HL-60/S4 treated with phorbol 12-myristate 13-acetate at 8.2 ng/mL for 4 days and 3 days (cell line): ENCODE data around the gene SYNE1.
"Not testable (repeated sequence)": the region's sequence is repeated elsewhere in the genome, so short reads cannot be mapped to it uniquely, and the experiment has no call there.

ENCODE experiments used
- in situ Hi-C: fragments of 300-500 bp; cut with MboI; formaldehyde crosslinking; loops from 2 replicates; pipeline ENCODE4 v1.15.0; 2022; ENCODE audit warnings: low sequenced_read_pairs

The SYNE1 gene

DNA sequence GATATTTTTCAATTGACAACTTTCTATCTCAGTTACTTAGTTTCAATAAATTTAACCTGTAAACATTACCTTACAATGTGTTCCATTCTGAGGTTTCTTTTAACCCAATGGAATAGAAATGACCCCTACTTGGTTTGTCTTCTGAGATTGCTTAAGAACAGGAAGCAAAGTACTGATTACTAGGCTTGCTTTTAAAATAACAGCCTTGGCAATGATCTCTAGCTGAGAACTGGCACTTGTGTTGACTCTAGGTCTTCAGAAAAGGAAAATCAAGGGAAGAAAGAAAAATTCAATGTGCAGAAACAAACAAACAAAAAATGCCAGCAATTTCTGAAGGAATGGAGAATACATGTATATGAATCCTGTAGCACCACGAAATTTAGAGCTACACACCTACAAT lies 66.1 kb downstream of the SYNE1 start:
- in situ Hi-C loops, result no loop called here

DNA sequence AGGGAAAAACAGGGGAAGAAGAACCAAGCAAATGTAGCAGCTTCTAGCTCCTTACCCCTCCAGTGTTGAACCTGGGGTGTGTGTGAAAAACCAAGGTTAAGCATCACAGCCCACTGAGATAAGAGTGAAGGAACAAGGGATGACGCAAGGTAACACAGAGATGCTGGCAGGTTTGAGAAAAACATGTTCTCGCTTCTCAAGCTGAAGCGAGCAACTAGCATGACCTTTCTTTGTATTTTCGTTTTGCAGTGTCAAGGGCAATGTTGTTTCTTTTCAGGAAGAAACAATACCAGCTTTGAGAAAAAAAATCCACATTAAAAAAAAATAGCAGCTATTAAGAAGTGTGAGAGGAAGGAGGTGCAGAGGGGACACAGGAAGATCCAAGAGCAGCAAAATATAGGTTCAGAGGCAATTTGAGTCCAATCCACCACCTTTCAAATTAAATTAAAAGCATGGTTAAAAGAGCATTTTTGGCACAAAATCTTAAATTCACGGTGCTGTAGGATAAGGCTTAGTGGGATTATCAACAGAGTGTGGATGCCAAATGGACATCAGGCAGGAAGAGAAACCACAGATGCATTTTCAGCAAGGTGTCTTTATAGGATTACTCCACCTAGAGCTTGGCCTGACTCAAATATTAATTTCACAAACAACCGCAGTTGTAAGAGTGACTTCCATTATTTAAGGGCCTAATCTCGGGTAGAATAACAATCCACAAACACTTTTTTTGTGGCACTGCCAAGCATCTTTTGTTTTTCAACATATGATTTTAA lies 70.9 kb downstream of the SYNE1 start:
- in situ Hi-C loops, result no loop called here

DNA sequence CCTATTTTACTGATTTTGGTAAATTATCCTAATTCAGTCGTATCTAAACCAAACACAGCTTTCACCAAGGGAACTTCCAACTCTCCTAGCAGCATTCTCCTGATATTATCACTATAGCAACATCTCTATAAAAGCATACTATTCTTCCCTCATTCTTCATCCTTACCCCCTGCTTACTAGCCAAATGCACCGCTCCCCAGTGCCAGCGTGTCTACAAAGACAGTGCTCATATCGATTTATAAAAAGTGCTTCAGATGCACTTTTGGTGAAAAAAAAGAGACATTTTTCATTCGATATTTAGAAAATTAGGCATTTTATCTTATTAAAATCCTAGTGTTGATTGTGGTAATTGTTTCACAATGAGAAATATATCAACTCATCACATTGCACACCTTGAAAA lies 74.0 kb downstream of the SYNE1 start:
- in situ Hi-C loops, result no loop called here

DNA sequence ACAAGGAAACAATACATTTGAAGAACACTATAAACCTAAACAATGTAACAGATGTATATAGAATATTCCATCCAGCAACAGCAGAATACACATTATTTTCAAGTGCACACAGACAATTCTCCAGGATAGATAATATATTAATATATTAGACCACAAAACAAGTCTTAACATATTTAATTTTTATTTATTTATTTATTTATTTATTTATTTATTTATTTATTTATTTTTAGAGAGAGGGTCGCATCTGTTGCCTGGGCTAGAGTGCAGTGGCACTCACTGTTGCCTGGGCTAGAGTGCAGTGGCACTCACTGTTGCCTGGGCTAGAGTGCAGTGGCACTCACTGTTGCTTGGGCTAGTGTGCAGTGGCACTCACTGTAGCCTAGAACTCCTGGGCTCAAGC lies 78.4 kb downstream of the SYNE1 start:
- in situ Hi-C loops, result not testable (repeated sequence)

DNA sequence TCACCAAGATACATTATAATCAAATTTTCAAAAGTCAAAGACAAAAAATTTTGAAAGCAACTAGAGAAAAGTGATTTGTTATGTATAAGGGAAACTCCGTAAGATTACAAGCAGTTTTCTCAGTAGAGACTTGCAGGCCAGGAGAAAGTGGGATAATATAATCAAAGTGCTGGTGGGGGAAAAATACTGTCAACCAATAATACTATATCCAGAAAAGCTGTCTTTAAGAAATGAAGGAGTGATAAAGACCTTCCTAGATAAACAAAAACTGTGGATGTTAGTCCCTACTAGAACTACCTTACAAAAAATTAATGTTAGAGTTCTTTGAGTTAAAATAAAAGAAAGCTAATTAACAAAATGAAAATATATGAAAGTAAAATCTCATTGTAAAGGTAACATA lies 79.7 kb downstream of the SYNE1 start:
- in situ Hi-C loops, result no loop called here

DNA sequence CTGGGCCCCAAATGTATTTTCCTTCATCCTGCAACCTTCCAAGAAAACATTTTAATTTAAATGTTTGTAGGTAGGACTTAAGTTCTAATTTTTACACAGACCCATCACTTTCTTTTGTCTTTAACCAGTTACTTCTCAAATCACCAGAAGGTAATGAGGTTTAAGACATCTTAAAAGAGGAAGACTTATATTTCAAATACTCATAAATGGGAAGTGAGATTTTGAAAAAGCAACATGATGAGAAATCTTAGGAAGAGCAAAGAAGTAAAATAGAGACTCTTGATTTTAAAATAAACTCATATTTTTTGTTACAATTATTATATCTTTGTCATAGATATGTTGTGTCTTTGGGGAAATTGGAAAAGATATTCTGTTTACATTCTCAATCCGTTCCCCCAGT lies 82.3 kb downstream of the SYNE1 start:
- in situ Hi-C loops, result no loop called here

DNA sequence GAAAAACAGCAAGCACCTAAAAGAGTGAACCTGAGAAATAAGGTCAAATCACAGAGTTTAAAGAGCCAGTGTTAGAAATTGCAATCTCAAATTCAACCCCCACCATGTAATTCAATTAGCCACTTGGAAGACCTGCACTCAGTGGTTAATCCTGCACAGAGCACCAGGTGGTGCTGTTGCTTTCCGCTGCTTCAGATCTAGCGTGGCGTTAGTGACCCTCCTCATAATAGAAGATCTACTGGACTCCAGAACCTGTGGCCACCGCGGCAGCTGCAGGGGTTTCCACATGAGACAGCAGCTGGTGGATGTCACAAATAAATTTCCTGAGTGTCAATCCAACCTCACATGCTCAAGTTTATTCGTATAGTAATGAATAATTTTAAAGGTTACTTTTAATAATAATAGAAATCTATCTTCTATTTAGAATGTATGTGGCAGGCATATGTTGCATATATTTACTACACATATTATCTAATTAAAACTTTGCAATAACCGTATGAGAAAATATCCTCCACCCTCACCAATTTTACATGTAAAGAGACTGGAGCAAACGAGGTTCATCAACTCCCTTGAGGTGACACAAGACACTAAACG lies 84.4 kb downstream of the SYNE1 start:
- in situ Hi-C loops, result no loop called here

DNA sequence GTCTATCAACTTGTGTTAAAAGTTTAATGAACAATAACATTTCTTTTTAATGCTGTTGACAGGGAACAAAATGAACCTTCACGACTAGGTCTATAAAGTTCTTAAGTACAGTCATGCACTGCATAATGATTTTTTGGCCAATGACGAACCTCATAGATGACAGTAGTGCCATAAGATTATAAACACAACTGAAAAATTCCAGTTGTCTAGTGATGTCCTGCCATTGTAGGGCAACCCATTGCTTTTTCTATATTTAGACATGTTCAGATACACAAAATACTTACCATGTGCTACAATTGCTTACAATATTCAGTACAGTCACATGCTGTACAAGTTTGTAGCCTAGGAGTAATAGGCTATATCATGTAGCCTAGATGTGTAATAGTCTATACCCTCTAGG lies 93.6 kb downstream of the SYNE1 start:
- in situ Hi-C loops, result no loop called here

DNA sequence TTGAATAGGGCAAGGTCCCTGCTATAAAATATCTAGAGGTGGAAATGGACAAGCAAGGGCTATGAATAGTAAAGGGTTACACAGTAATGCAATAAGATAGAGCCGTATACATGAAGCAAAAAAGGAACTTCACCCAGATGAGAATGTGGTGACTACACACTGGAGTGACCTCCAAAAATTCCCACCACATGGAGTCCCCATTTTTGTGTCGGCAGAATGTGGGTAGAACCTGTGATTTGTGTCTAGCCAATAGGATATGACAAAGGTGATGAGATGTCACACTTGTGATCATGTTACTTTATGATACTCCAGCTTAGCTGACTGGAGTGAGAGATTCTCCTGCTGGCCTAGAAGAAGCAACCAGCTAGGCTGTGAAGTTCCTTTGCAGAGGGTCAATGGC lies 96.8 kb downstream of the SYNE1 start:
- in situ Hi-C loops, result no loop called here

DNA sequence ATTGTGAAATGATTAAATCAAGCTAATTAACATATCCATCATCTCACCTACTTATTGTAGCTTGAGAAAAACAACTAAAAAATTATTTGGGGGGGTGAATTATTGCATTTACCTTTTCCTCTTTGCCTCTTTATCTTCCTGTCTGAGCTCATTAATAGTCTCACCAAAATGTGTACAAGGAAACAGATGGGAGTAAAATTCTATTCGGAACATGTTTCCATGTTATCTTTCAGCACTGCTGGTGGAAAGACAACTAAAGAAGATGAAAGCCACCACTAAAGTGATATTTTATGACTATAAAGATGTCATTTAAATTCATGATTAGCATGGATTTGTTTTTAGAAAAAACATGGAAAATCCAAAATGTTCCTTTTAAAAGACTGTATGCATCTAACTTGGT lies 102.6 kb downstream of the SYNE1 start:
- in situ Hi-C loops, result no loop called here

DNA sequence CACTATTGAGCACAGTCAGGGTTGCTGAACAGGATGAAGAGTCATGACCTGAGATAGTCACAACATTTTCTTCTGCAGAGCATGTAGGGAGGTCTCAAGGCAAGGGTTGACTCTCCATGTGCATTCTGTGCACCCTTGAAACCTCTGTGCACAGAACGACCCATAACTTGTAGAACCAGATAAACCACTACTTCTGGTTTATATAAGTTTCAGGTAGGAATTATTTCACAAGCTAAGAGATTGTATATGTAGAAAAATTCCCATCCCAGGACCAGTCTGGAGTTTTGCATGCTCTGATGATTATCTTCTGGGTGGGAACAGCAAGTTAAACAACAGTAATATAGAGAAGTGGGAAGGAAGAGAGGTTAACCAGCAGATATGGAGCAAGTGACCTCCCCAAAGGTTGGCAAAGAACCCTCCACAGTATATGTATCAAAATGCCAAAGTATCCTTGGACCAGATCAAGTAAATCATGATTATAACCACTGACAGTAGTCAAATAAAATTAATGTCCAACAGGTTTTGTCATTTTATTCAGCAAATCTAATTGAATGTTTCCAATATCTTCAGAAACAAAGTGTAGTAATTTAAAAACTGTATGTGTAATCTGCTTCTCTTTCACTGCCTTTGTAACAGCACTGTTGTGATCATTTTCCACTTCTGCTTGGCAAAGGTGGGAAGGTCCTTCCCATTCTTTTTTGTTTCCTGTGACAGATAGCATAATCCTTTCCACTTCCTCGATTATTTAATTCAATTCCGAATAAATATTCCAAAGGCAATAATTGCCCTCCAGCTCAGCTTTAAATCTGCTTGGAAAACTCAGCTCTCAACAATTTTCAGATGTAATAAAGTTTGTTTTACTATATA lies 104.4 kb downstream of the SYNE1 start:
- in situ Hi-C loops, result no loop called here

DNA sequence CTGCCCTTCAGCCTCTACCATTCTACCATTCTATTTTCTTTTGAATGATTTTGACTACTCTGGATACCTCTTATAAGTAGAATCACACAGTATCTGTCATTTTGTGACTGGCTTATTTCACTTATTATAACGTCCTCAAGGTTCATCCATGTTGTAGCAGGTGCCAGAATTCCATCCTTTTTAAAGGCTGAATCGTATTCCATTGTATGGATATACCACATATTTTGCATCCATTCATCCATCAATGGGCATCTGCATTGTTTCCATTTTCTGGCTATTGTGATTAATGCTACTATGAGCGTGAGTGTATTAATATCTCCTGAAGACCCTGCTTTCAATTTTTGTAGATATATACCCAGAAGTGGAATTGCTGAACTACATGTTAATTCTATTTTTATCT lies 105.5 kb downstream of the SYNE1 start:
- in situ Hi-C loops, result no loop called here

DNA sequence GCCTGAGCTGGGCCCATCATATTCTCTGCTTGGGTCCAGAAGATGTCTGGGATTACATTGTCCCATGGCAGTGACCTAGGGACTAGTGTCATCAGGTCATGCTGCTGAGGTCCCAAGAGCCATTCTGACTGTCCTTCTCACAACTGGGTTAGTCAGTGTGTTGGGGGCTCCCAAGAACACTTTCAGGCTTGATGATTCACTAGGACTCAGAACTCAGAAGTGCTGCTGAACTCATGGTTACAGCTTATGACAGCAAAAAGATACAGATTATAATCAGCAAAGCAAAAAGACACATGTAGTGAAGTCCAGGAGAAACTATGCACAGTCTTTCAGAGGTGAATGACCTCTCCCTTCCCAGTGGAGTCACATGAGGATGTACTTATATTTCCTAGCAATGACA lies 107.8 kb downstream of the SYNE1 start:
- in situ Hi-C loops, result no loop called here

DNA sequence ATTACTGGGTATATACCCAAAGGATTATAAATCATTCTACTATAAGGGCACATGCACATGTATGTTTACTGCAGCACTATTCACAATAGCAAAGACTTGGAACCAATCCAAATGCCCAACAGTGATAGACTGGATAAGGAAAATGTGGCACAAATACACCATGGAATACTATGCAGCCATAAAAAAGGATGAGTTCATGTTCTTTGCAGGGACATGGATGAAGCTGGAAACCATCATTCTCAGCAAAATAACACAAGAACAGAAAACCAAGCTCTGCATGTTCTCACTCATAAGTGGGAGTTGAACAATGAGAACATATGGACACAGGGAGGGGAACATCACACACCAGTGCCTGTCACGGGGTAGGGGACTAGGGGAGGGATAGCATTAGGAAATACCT lies 123.0 kb downstream of the SYNE1 start:
- in situ Hi-C loops, result not testable (repeated sequence)

DNA sequence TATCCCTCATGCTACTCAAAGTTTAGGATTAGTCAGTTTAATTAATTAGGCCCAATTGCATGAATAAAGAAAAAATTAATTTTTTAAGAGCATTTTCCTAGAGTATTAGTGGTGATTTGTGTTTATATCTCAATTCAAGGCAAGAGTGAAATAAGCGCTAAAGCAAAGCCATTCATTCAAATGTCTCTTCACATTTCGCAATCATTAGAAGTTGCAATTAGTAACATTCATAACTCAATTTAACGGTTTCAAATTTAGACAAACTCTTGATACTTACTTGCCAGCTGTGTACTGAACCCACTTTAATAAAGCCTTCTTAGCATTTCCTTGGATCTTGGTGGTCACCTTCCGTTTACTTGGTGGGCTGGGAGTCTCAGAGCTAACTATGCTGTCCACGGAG lies 127.2 kb downstream of the SYNE1 start:
- in situ Hi-C loops, result no loop called here

DNA sequence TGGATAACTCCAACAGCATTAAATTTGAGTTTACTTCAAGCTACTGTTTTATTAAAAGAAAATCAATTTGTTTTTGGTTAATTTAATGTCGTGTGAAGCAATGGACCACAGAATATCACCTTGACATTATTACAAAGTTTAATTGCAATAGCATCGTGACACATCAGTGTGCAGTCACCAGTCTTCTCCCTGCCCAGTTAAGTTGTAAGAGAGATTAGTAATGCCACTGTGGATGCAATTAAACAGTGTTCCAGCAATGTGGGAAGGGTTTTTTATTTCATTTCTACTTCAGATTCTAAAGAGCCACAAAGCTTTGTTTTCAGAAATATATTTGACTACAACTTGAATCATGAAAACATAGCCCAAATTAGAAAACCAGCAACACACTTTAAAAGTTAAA lies 128.7 kb downstream of the SYNE1 start:
- in situ Hi-C loops, result no loop called here

DNA sequence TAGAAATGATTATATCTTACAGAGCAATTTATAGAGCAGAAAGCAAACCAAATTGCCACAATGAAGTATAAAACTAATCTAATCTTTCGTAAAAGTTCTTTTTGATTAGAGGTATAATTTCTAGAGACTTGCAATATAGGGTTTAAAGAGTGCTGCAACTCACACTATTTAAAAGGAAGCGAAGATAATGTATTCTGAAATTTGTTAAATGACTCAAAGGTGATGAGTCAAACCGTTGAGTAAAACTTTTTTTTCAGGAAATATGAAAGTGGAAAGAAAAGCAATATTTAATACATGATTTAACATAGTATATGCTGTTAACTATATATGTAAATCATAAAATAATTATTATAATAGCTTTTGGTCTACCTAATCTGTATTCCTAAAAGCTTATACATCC lies 133.6 kb downstream of the SYNE1 start:
- in situ Hi-C loops, result no loop called here

DNA sequence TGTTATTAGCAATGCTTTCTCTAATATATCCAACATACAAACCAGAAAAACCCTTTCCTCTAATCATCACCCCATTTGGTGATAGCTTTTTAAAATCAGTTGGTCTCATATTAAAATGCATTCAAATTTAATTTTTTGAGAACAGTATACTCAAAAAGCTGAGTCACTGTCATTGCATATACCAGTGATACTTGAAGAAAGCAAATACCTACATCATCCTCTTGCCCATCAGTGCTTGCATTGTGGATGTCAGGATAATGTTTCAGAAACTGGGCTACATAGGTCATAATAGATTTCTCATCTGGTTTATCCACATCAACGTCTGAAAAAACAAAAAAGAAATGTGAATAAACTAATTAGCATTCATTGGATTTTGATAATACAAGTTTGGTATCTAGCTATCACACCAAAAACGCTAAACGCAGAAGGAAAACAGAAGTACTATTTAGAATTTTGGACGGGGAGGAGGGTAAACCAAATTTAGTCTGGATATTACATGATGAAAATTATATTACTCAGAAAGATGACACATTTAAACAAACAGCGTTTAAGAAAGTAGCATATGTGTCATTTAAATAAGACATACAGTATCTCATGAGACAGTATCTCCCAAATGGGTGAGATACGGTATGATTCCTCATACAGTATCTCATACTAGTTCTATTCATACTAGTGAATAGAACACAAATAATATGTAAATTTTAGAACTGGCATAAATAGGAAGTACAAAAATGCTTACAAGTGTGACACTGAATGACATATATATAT lies 134.6 kb downstream of the SYNE1 start:
- in situ Hi-C loops, result no loop called here

DNA sequence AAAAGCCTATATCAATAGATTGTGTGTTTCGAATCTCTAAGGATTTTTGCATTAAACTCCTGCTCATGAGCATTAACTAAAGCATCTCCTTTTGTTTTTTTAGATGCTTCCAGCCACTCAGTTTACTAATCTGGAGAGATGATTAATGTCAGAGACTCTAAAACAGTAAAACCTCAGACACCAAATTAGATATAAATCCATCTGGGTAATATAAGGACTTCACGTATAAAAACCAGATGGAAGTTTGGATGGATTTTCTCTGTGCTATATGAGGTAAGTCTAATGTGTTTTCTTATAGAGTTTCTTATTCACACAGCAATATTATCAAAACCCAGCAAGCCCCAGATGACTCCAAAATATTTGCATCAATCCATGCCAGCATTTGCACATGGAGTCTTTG lies 137.2 kb downstream of the SYNE1 start:
- in situ Hi-C loops, result no loop called here

DNA sequence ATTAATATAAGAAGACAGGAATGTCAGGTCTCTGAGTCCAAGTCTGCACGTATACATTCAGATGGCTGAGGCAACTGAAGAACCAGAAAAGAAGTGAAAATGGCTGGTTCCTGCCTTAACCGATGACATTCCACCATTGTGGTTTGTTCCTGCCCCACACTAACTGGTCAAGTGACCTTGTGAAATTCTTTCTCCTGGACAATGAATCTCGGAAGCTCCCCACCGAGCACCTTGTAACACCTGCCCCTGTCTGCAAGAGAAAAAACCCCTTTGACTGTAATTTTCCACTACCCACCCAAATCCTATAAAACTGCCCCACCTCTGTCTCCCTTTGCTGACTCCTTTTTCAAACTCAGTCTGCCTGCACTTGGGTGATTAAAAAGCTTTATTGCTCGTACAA lies 140.4 kb downstream of the SYNE1 start:
- in situ Hi-C loops, result no loop called here

DNA sequence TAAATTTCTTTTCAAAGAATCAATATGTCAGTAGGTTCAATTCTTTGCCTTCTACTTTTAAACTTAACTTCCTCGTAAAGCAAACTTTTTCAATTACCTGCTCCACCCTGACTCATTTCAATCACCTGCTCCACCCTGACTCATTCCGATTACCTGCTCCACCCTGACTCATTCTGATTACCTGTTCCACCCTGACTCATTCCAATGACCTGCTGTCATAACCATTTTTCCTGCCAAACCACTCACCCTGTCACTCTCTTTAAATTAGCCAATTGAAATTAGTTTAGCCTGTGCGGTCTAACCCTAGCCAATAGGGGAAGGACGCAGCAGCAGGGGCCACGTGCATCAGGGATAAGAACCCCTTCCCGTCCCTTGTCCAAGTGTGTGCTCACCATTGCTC lies 141.7 kb downstream of the SYNE1 start:
- in situ Hi-C loops, result not testable (repeated sequence)
